Colonic mucosa (tissue), 4 donors: ENCODE measurements around the gene TNFRSF18. TPM values are rescaled to one million over a fixed set of nuclear protein-coding genes. Genes with fewer than 3 reads are reported as not detected.

ENCODE experiments used
- DNase-seq: peaks from one replicate; pipeline ENCODE4 v3.0.0-alpha.2; 2020
- H3K27ac ChIP-seq: fragments of 200-600 bp; one replicate; pipeline ENCODE4 v1.8.0; 2021
- H3K27me3 ChIP-seq: fragments of 200-600 bp; one replicate; pipeline ENCODE4 v1.8.0; 2021
- H3K36me3 ChIP-seq: fragments of 200-600 bp; one replicate; pipeline ENCODE4 v1.8.0; 2021
- H3K4me1 ChIP-seq: fragments of 200-600 bp; one replicate; pipeline ENCODE4 v1.8.0; 2021; ENCODE audit warnings: mild to moderate bottlenecking
- H3K4me3 ChIP-seq: fragments of 200-600 bp; one replicate; pipeline ENCODE4 v1.8.0; 2021
- H3K9ac ChIP-seq, 2 donors: one replicate each; pipeline ENCODE4 v1.7.0; 2013; ENCODE audit warnings: control low read depth in 2 of 2, low read depth in 2 of 2, low read length in 2 of 2
- H3K9me3 ChIP-seq: fragments of 200-600 bp; one replicate; pipeline ENCODE4 v1.8.0; 2021
- intact Hi-C: fragments of 100-400 bp; cut with DNase I; formaldehyde crosslinking; loops from one replicate; pipeline ENCODE4 v1.14.1; 2022
- total RNA-seq, 2 donors: library from RNA; stranded (reverse); fragmentation: NEBNext Ultra II Directional in 1 of 2; extraction: Animal tissue kit (Norgen Biotek cat#: 25700) in 1 of 2; gene quantifications; one replicate each; pipeline ENCODE4 v1.2.1, GENCODE V29; 2021
- TF ChIP-seq, protein P1 (sequence below): fragments of 200-600 bp; IDR thresholded peaks from one replicate; pipeline ENCODE4 v1.8.0; 2022; ENCODE audit warnings: antibody characterized with exemption, mild to moderate bottlenecking
- donor health status: healthy.
- donor health status: DM: no; HTN: no; CAD: no.
- donor health status: DM: no; HTN: no; CAD: no.

TNFRSF18 gene
- total RNA-seq, 2 donors from 2014 or later = 0.61 to 1.7 TPM

DNA sequence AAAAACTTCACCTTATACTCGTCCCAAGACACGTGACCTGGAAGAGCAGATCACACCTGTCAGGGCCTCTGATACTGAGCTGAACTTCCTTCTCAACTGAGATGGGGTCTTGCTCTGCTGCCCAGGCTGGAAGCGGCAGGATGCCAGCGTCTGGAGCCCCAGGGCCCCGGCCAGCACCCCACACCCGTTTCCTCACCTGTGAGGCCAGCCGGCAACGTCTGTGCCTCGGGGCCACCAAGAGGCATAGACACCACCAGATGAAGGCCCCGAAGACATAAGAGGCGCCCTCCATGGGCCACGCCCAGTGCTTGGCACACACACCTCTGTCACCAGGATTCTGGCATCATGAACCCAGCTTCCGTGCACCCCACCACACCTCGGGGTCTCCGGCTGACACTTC is 16.9 kb upstream of the TNFRSF18 start:
- no peak overlapping the region for H3K9ac ChIP-seq
- no peak overlapping the region for H3K27ac ChIP-seq
- H3K27me3 ChIP-seq = no peaks in the 10 kb centered on the region
- peaks cover 29% of the 10 kb centered on the region for H3K36me3 ChIP-seq
- intact Hi-C loops = loop anchor here (10.0 kb wide), 1 partner anchor 49 kb away; the partner anchor contains the start of gene TTLL10
- TF ChIP-seq, protein P1, sequence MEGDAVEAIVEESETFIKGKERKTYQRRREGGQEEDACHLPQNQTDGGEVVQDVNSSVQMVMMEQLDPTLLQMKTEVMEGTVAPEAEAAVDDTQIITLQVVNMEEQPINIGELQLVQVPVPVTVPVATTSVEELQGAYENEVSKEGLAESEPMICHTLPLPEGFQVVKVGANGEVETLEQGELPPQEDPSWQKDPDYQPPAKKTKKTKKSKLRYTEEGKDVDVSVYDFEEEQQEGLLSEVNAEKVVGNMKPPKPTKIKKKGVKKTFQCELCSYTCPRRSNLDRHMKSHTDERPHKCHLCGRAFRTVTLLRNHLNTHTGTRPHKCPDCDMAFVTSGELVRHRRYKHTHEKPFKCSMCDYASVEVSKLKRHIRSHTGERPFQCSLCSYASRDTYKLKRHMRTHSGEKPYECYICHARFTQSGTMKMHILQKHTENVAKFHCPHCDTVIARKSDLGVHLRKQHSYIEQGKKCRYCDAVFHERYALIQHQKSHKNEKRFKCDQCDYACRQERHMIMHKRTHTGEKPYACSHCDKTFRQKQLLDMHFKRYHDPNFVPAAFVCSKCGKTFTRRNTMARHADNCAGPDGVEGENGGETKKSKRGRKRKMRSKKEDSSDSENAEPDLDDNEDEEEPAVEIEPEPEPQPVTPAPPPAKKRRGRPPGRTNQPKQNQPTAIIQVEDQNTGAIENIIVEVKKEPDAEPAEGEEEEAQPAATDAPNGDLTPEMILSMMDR = no peak
- peaks cover 6% of the 10 kb centered on the region for H3K4me1 ChIP-seq
- no peaks in the 10 kb centered on the region for H3K9me3 ChIP-seq
- DNase-seq = no peak
- no peak overlapping the region for H3K4me3 ChIP-seq

DNA sequence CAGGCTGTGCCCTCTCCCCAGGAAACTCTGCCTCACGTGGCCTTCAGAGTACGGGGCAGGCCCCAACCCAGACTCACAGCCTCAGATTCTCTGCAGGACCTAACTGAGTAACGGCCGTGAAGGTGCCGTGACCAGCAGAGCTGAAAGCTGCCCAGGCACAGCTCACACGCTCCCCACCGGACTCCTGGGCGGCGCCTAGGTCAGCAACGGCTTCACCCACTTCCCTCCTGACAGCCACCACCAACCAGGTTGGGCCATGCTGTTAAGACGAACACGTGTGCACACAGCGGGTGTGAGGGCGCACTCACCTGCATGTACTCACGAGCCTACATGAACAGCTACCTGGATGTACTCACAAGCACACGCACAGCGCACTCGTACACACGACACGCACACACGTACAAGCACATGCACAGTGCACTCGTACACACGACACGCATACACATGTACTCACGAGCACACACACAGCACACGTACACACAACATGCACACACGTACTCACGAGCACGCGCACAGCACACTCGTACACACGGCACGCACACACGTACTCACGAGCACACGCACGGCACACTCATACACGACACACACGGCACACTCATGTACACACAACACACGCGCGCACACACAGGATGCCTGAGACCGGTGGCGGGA is 16.3 kb upstream of the TNFRSF18 start:
- peaks cover 29% of the 10 kb centered on the region for H3K36me3 ChIP-seq
- intact Hi-C loops = loop anchor here (10.0 kb wide), 1 partner anchor 48 kb away; the partner anchor contains the start of gene TTLL10
- no peak overlapping the region for H3K27ac ChIP-seq

DNA sequence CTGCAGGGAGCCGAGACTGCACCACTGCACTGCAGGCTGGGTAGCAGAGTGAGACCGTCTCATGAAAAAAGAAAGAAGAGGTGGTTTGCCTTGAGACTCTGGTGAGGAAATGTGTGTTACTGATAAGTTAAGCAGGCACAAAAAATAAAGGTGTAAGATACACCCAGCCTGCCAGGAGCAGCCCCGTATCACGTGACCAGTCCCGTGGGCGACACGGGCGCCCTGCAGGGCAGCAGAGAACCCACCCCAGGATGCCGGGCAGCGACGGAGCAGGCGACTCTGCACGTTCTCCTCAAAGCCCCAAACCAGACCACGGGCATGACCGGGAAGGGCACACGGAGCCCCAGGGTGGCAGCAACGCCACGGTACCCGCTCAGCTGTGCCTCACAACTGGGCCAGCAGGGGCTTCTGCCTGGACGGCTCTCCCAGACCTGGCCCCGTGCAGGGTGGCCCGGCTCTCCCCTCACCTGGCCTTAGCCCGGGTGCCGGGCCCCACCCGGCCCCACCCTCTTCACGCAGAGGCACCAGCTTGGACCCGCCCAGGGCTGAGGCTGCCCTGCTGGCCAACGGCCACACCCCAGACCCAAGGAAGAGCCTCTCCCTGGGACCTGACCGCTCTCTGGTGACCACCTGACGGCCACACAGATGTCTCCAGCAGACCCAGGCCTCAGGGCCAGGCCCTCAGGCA is 15.6 kb upstream of the TNFRSF18 start:
- DNase-seq = peak; percentile 67
- Histone ChIP-seq H3K4me1 (peaks cover 6% of the 10 kb centered on the region), H3K27ac (no peak overlapping the region), H3K9me3 (no peaks in the 10 kb centered on the region), H3K9ac (no peak overlapping the region), H3K27me3 (no peaks in the 10 kb centered on the region), H3K4me3 (no peak overlapping the region), H3K36me3 (peaks cover 31% of the 10 kb centered on the region)
- intact Hi-C loops = loop anchor here (10.0 kb wide), 1 partner anchor 47 kb away; the partner anchor contains the start of gene TTLL10
- TF ChIP-seq, protein P1 = no peak

More for the DNA sequence above, 16.3 kb upstream of the TNFRSF18 start:
- no peaks in the 10 kb centered on the region for H3K27me3 ChIP-seq
- TF ChIP-seq, protein P1 = no peak
- peaks cover 6% of the 10 kb centered on the region for H3K4me1 ChIP-seq
- no peaks in the 10 kb centered on the region for H3K9me3 ChIP-seq
- H3K9ac ChIP-seq = no peak overlapping the region
- H3K4me3 ChIP-seq = no peak overlapping the region
- no peak for DNase-seq

DNA sequence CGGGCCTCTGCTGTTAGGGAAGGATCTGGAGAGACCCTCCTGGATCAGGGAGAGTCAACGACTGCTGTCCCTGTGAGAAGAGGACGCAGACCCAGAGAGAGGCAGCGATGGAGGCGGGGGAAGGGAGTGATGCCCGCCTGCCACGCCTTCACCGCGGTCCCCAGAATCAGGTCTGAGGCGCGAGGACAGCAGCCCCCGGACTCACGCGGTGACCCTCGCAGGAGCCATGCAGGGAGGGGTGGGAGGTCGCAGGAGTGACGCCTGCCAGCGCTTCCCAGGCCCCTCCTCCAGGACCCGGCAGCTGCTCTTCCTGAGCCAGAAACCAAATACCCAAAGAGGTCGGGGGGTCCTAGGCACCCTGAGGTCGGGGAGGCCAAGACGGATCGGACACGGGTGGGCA is 13.8 kb upstream of the TNFRSF18 start:
- TF ChIP-seq, protein P1 = no peak
- intact Hi-C loops = loop anchor here (10.0 kb wide), 1 partner anchor 45 kb away; the partner anchor contains the start of gene TTLL10
- no peaks in the 10 kb centered on the region for H3K27me3 ChIP-seq
- DNase-seq = no peak
- H3K9me3 ChIP-seq = no peaks in the 10 kb centered on the region
- no peak overlapping the region for H3K4me3 ChIP-seq
- no peak overlapping the region for H3K27ac ChIP-seq
- H3K4me1 ChIP-seq = peaks cover 6% of the 10 kb centered on the region
- H3K9ac ChIP-seq = no peak overlapping the region
- peaks cover 31% of the 10 kb centered on the region for H3K36me3 ChIP-seq

DNA sequence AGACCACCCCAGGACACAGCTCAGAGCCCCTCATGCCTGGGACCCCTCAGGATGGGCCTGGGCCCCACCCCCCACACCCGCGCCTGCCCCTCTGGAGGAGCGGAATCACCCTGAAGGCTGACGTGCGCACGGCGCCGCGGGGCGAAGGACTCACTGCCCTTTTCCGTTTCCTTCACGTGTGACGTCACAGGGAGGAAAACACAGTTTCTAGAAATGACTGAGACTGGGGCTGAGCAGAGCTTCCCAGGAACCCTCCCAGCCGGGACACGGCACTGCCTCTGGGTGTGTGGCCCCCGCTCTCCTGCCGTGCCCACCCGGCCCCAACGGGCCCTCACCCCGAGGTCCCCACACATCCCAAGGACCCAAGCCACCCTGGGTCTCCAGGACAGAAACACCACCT is 12.9 kb upstream of the TNFRSF18 start:
- no peak for DNase-seq
- TF ChIP-seq, protein P1 = no peak
- no peak overlapping the region for H3K4me3 ChIP-seq
- H3K9me3 ChIP-seq = no peaks in the 10 kb centered on the region
- no peak overlapping the region for H3K27ac ChIP-seq
- intact Hi-C loops = no loop called here
- peaks cover 31% of the 10 kb centered on the region for H3K36me3 ChIP-seq
- no peaks in the 10 kb centered on the region for H3K27me3 ChIP-seq
- H3K4me1 ChIP-seq = peaks cover 6% of the 10 kb centered on the region
- no peak overlapping the region for H3K9ac ChIP-seq
